HUES48 (cell line): ENCODE results near the gene LPAR1.

Experiments
- H3K27ac ChIP-seq: one replicate; pipeline ENCODE4 v1.7.0; 2013; ENCODE audit warnings: low read depth, low read length, inconsistent platforms
- H3K27me3 ChIP-seq: 2 replicates; pipeline ENCODE4 v1.6.1; 2013; ENCODE audit warnings: mild to moderate bottlenecking, low read length; ENCODE audit not compliant: control insufficient read depth, insufficient read depth
- H3K36me3 ChIP-seq: 2 replicates; pipeline ENCODE4 v1.6.1; 2013; ENCODE audit warnings: low read length; ENCODE audit not compliant: control insufficient read depth, insufficient read depth
- H3K4me1 ChIP-seq: 2 replicates; pipeline ENCODE4 v1.6.1; 2013; ENCODE audit warnings: mild to moderate bottlenecking, low read length; ENCODE audit not compliant: control insufficient read depth, insufficient read depth
- H3K4me3 ChIP-seq: 2 replicates; pipeline ENCODE4 v1.5.1; 2013; ENCODE audit warnings: mild to moderate bottlenecking, low read depth, low read length
- H3K9ac ChIP-seq: 2 replicates; pipeline ENCODE4 v1.6.1; 2013; ENCODE audit warnings: mild to moderate bottlenecking, low read depth, low read length, moderate library complexity
- H3K9me3 ChIP-seq: 2 replicates; pipeline ENCODE4 v1.6.1; 2013; ENCODE audit warnings: low read length; ENCODE audit not compliant: control insufficient read depth, insufficient read depth

Gene LPAR1

DNA sequence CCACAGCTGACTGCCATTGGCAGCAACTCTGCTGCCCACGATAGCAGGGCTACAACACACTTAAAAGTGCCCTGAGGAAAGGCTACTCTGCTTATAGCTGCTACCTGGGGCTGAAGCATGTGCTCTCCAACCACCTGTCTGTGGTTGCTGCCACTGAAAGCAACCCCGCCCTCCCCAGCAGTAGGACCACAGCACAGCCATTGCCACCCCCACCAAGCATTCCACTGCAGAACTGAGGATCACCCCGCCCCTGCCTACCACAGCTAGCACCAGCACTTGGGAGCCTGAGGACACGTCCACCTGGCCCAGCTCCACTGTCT, 85.8 kb downstream of the LPAR1 start:
- Histone ChIP-seq H3K9ac (no peak overlapping the region), H3K27me3 (no peaks in the 10 kb centered on the region), H3K9me3 (no peaks in the 10 kb centered on the region), H3K27ac (no peak overlapping the region), H3K4me1 (peaks cover 12% of the 10 kb centered on the region), H3K4me3 (no peak overlapping the region), H3K36me3 (no peaks in the 10 kb centered on the region)

DNA sequence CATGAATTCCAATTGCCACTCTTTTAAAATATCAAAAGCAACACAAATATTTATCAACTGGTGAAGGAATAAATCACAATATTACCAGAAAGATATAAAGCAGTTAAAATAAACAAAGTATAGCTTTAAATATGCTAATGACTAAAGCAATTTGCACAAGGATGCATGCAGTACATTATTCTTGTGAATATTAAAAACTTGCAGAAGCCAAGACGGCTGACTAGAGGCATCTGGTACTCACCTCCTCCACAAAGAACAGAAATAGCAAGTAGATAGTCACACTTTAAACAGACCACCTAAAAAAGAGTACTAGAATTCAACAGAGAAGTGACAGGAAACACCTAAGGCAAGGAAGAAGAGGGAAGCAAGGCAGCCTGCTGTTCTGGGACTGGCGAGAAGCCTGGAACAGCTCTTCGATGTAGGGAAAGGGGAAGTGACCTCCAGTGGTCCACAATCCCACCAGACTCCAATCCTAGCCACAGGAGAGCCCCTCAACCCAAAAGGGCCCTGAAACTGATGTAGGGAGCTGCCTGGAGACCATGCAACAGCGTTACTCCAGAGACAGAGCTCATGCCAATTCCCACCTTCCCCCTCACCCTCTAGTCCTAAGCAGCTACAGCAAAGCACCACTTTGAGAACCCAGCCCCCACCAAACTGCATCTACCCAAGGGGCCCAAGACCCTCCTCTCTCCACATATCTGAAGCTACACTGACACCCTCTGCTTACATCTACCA, 86.3 kb downstream of the LPAR1 start:
- H3K9ac ChIP-seq = no peak overlapping the region
- no peaks in the 10 kb centered on the region for H3K27me3 ChIP-seq
- no peak overlapping the region for H3K4me3 ChIP-seq
- H3K27ac ChIP-seq = no peak overlapping the region
- H3K4me1 ChIP-seq = peaks cover 16% of the 10 kb centered on the region
- no peaks in the 10 kb centered on the region for H3K9me3 ChIP-seq
- no peaks in the 10 kb centered on the region for H3K36me3 ChIP-seq

DNA sequence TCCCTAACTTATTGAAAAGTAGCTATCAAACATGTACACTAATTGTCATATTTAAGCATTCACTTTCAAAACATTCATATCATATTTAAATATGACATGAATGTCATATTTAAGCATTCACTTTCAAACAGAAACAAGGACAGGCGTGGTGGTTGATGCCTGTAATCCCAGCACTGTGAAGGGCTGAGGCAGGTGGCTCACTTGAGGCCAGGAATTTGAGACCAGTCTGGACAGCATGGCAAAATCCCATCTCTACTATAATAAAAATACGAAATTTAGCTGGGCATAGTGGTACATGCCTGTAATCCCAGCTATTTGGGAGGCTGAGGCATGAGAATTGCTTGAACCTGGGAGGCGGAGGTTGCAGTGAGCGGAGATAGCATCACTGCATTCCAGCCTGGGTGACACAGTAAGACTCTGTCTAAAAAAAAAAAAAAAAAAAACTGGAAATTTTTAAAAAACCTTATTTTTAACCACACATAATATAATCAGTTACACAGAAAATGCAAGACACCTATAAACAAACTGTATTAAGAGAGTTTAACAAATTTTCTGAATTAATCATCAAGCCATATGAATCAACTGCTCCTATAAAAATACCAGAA, 88.1 kb downstream of the LPAR1 start:
- H3K4me1 ChIP-seq = peaks cover 21% of the 10 kb centered on the region
- H3K27me3 ChIP-seq = no peaks in the 10 kb centered on the region
- no peak overlapping the region for H3K27ac ChIP-seq
- no peaks in the 10 kb centered on the region for H3K9me3 ChIP-seq
- H3K36me3 ChIP-seq = no peaks in the 10 kb centered on the region
- H3K4me3 ChIP-seq = no peak overlapping the region
- H3K9ac ChIP-seq = no peak overlapping the region

DNA sequence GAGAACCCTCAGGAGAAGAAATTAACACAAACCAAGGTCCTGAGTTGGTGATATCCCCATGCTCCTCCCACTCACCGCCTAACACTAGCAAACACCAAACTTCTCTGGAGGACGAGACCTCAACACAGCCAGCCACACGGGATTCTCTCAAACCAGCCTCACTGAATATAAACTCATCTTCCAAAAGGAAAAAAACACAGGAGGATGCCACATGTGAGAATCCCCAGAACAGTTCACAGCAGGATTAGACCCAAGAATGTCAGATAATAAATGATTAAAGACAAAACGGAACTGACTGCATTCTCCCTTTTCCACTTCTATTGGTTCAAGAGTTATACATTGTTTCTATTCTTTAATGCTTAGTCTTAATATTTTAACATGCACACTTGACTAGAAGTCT, 89.2 kb downstream of the LPAR1 start:
- Histone ChIP-seq H3K9ac (no peak overlapping the region), H3K4me3 (no peak overlapping the region), H3K9me3 (no peaks in the 10 kb centered on the region), H3K27ac (no peak overlapping the region), H3K27me3 (no peaks in the 10 kb centered on the region), H3K4me1 (peaks cover 21% of the 10 kb centered on the region), H3K36me3 (no peaks in the 10 kb centered on the region)

DNA sequence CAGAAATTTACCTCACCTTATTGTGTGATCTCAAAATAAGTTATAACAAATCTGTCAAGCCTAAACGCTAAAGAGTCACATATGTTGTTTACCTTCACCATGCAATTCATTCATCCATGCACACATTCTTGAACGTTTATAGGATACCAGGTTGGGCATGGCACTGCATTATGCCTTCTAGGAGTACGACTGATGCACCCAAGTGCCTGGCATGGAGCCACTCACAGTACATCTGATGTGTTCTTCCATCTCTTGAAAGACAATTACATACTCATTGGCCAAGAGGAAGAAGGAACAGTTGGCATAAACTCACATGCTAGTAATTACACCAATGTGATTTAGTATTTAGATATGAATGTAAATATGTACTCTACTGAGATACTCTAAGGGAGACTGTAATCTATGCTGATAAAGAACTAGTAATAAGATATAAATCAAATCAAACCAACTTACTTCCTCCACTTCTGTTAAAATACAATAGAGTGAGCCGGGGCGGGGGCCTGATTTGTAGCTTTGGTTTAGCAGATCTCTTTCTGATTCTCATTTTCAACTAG, 90.7 kb downstream of the LPAR1 start:
- Histone ChIP-seq H3K27ac (no peak overlapping the region), H3K27me3 (no peaks in the 10 kb centered on the region)

DNA sequence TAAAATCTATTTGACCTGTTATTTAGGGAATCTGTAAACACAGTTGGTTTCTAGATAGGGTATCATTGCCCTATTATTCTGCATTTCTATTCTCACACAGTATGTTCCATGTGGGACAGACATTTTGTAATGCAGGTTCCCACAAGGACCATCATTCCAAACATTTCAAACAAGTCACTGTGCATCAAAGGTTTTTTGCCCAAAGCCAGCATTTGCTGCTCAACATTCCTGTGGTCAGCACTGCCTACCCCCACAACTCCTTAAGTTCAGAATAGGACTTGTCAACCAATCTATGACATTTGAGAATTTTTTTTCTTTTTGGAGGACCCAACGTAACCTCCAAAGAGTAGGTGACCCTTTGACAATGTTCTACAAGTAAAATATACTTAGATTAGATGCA, 95.7 kb downstream of the LPAR1 start:
- H3K27me3 ChIP-seq = no peaks in the 10 kb centered on the region
- peaks cover 8% of the 10 kb centered on the region; the same call in 1 of the 2 replicates for H3K36me3 ChIP-seq
- H3K9me3 ChIP-seq = no peaks in the 10 kb centered on the region
- no peak overlapping the region for H3K9ac ChIP-seq
- peaks cover 9% of the 10 kb centered on the region for H3K4me1 ChIP-seq
- no peak overlapping the region for H3K27ac ChIP-seq
- no peak overlapping the region for H3K4me3 ChIP-seq

More for the DNA sequence above, 90.7 kb downstream of the LPAR1 start:
- Histone ChIP-seq H3K36me3 (no peaks in the 10 kb centered on the region), H3K9ac (no peak overlapping the region), H3K4me3 (no peak overlapping the region), H3K9me3 (no peaks in the 10 kb centered on the region), H3K4me1 (peaks cover 21% of the 10 kb centered on the region)

DNA sequence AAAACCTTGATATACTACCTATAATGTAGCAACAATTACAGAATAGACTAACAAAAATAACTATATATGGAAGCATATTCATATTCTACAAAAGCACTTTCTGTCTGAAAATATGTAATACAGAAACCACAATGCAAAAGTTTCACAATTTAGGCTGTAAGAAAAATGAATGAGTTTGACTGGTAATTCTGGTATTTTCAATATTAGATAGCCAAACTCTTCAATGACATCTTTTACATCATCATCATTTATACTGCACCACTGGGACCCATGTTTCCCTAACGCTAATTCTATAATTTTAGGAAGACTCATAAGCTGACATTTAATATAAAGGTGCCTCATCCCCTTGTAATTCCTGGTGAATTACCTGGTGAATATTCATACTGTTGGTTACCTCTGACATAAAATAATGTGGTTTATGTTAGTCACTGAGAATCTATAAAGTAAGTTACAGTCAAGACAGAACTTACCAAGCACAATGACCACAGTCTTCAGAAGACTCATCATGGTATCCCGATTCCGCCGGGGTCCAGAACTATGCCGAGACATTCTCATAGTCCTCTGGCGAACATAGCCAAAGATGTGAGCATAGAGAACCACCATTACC, 97.2 kb downstream of the LPAR1 start:
- H3K9ac ChIP-seq = no peak overlapping the region
- H3K4me3 ChIP-seq = no peak overlapping the region
- no peaks in the 10 kb centered on the region for H3K27me3 ChIP-seq
- H3K4me1 ChIP-seq = peaks cover 1% of the 10 kb centered on the region; the same call in 1 of the 2 replicates
- H3K27ac ChIP-seq = no peak overlapping the region
- peaks cover 8% of the 10 kb centered on the region; the same call in 1 of the 2 replicates for H3K36me3 ChIP-seq
- no peaks in the 10 kb centered on the region for H3K9me3 ChIP-seq

DNA sequence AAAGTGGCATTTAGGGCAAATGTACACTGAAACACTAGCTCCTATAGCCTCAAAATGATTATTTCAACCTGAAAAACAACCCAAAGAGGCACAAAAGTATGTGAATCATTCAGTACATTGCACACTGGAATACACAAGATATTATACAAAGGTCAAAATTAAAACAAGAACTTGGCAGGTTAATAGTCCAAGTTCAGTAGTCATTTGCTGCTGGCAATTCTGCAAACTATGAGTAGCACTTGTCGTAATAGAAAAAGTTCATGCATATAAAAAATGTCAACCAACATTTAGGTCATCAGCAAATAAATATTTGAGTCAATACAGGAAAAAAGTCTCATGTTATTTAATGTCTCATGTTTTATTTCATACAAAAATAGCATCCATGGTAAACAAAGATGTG, 98.7 kb downstream of the LPAR1 start:
- no peaks in the 10 kb centered on the region for H3K27me3 ChIP-seq
- H3K4me3 ChIP-seq = no peak overlapping the region
- peaks cover 8% of the 10 kb centered on the region; the same call in 1 of the 2 replicates for H3K36me3 ChIP-seq
- no peaks in the 10 kb centered on the region for H3K9me3 ChIP-seq
- H3K9ac ChIP-seq = no peak overlapping the region
- no peak overlapping the region for H3K27ac ChIP-seq
- H3K4me1 ChIP-seq = no peaks in the 10 kb centered on the region

DNA sequence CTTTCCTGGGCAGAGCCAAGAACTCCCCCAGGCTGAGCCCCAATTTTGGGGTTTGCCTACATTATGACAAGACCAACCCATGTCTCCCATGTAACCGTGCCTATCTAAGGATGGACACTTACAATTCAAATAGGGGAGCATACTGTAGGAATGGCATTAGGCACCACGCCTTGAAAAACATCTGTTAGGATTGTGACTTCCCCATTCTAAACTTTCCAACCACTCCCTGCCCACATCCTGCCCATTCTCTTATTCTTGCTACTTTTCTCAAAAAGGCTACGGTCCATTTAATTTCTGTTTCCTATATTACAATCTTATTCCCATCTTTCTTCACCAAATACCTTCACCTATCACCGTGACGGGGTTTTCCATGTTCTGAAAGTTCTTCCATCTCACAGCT, 99.2 kb downstream of the LPAR1 start:
- Histone ChIP-seq H3K27ac (no peak overlapping the region), H3K9ac (no peak overlapping the region), H3K9me3 (no peaks in the 10 kb centered on the region), H3K4me1 (no peaks in the 10 kb centered on the region), H3K4me3 (no peak overlapping the region), H3K36me3 (peaks cover 8% of the 10 kb centered on the region; the same call in 1 of the 2 replicates), H3K27me3 (no peaks in the 10 kb centered on the region)

DNA sequence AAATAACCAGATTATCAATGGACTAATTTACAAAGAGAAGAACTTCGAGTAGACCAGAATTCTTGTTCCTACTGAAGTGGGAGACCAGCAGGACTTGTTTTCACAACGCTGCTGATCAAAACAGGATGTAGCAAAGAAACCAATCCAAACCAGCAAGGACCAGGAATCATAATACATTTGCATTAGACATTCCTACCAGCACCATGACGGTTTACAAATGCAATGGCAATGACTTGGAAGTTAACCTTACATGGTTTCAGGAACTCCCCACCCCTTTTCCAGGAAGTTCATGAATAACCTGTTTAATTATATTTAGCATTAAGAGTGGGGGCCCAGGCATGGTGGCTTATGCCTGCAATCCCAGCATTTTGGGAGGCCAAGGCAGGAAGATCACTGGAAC, 100.0 kb downstream of the LPAR1 start:
- H3K27ac ChIP-seq = no peak overlapping the region
- H3K9ac ChIP-seq = no peak overlapping the region
- no peak overlapping the region for H3K4me3 ChIP-seq
- no peaks in the 10 kb centered on the region for H3K9me3 ChIP-seq
- peaks cover 8% of the 10 kb centered on the region; the same call in 1 of the 2 replicates for H3K36me3 ChIP-seq
- H3K4me1 ChIP-seq = no peaks in the 10 kb centered on the region
- H3K27me3 ChIP-seq = no peaks in the 10 kb centered on the region
